ENCODE data around the gene SREBF1. TPM values are rescaled to one million over a fixed set of nuclear protein-coding genes. Genes with fewer than 3 reads are reported as not detected.

The SREBF1 gene
- total RNA-seq, 5 donors from 2014 or later (not counting 1 experiment from before 2014, with no cell fraction given) = 24.6 to 279 (median 38.9) TPM

DNA sequence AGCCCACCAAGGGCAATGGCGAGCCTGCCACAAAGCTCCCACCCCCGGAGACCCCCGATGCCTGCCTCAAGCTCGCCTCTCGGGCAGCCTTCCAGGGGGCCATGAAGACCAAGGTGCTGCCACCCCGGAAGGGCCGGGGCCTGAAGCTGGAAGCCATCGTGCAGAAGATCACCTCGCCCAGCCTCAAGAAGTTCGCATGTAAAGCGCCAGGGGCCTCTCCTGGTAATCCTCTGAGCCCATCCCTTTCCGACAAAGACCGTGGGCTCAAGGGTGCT lies 40.1 kb downstream of the SREBF1 start:
- Histone ChIP-seq H3K36me3 (ENCODE audit: control insufficient read depth in 2 of 2, extremely low read depth in 1 of 2, insufficient read depth in 1 of 2, low read length in 1 of 2) (peaks cover 3 to 27% of the 10 kb centered on the region in 2 donors), H3K4me3 (ENCODE audit: control insufficient read depth in 1 of 2, extremely low read depth in 1 of 2, low read length in 1 of 2) (no peak overlapping the region), H3K27me3 (replicated peaks in 1 of 2; ENCODE audit: control insufficient read depth in 2 of 2, extremely low read depth in 1 of 2, insufficient read depth in 2 of 2, low read length in 1 of 2) (no peaks in the 10 kb centered on the region), H3K27ac (ENCODE audit: low read length) (no peak overlapping the region), H3K9me3 (no peaks in the 10 kb centered on the region), H3K4me1 (ENCODE audit: control insufficient read depth in 1 of 2, extremely low read depth in 1 of 2, insufficient read depth in 2 of 2, low read length in 2 of 2) (peaks cover 9 to 24% of the 10 kb centered on the region in 2 experiments)
- no peaks in the 10 kb centered on the region for H3K9me3 Mint-ChIP-seq
- ChIA-PET CTCF (interaction anchor here in 1 of 2 donors (0.5 kb wide), 1 partner anchor 1511 kb away, joined by 6 read pairs; no protein-coding TSS in a partner anchor), POLR2A (no interaction called here)
- no peak for ATAC-seq (replicated peaks in 1 of 4)
- H3K4me1 Mint-ChIP-seq = peaks cover 22 to 26% (median 24%) of the 10 kb centered on the region in 3 donors
- 98% methylated on average over 11 of the region's 13 CpGs for WGBS (ENCODE audit: insufficient coverage)
- no peaks in the 10 kb centered on the region for H3K27me3 Mint-ChIP-seq
- no peak overlapping the region for H3K27ac Mint-ChIP-seq
- no peak for DNase-seq
- peaks cover 4% of the 10 kb centered on the region for H3K36me3 Mint-ChIP-seq
- H3K4me3 Mint-ChIP-seq = no peak overlapping the region

- 98% methylated on average over 25 of the region's 40 CpGs for WGBS (ENCODE audit: insufficient coverage)
- ATAC-seq (replicated peaks in 1 of 4) = no peak
- DNase-seq = no peak
- peaks cover 24 to 30% (median 26%) of the 10 kb centered on the region in 3 donors for H3K4me1 Mint-ChIP-seq
- no peaks in the 10 kb centered on the region for H3K27me3 Mint-ChIP-seq
- H3K4me3 ChIP-seq (ENCODE audit: control insufficient read depth in 1 of 2, extremely low read depth in 1 of 2, low read length in 1 of 2) = no peak overlapping the region
- H3K27ac ChIP-seq (ENCODE audit: low read length) = no peak overlapping the region
- POLR2A ChIA-PET = no interaction called here
- no peaks in the 10 kb centered on the region for H3K27me3 ChIP-seq (replicated peaks in 1 of 2; ENCODE audit: control insufficient read depth in 2 of 2, extremely low read depth in 1 of 2, insufficient read depth in 2 of 2, low read length in 1 of 2)
- no peaks in the 10 kb centered on the region for H3K9me3 ChIP-seq
- CTCF ChIA-PET = no interaction called here
- peaks cover 4% of the 10 kb centered on the region for H3K36me3 Mint-ChIP-seq
- H3K9me3 Mint-ChIP-seq = no peaks in the 10 kb centered on the region
- no peak overlapping the region for H3K27ac Mint-ChIP-seq
- peaks cover 3 to 27% of the 10 kb centered on the region in 2 donors for H3K36me3 ChIP-seq (ENCODE audit: control insufficient read depth in 2 of 2, extremely low read depth in 1 of 2, insufficient read depth in 1 of 2, low read length in 1 of 2)
- peaks cover 9 to 28% of the 10 kb centered on the region in 2 experiments for H3K4me1 ChIP-seq (ENCODE audit: control insufficient read depth in 1 of 2, extremely low read depth in 1 of 2, insufficient read depth in 2 of 2, low read length in 2 of 2)
- H3K4me3 Mint-ChIP-seq = no peak overlapping the region
These were observed 40.6 kb downstream of the SREBF1 start for GRCh38 chr17:17795946-17796786.

DNA sequence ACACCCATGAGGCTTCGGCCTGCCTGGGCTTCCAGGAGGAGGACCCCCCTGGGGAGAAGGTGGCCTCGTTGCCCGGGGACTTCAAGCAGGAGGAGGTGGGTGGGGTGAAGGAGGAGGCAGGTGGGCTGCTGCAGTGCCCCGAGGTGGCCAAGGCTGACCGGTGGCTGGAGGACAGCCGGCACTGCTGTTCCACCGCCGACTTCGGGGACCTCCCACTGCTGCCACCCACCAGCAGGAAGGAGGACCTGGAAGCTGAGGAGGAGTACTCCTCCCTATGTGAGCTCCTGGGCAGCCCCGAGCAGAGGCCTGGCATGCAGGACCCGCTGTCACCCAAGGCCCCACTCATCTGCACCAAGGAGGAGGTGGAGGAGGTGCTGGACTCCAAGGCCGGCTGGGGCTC lies 41.5 kb downstream of the SREBF1 start:
- no peak for DNase-seq
- ChIA-PET CTCF (interaction anchor here in 1 of 2 donors (0.6 kb wide), 1 partner anchor 20 kb away, joined by 3 read pairs; no protein-coding TSS in a partner anchor), POLR2A (no interaction called here)
- Histone ChIP-seq H3K27me3 (replicated peaks in 1 of 2; ENCODE audit: control insufficient read depth in 2 of 2, extremely low read depth in 1 of 2, insufficient read depth in 2 of 2, low read length in 1 of 2) (no peaks in the 10 kb centered on the region), H3K27ac (ENCODE audit: low read length) (no peak overlapping the region), H3K4me1 (ENCODE audit: control insufficient read depth in 1 of 2, extremely low read depth in 1 of 2, insufficient read depth in 2 of 2, low read length in 2 of 2) (peaks cover 9 to 28% of the 10 kb centered on the region in 2 experiments), H3K36me3 (ENCODE audit: control insufficient read depth in 2 of 2, extremely low read depth in 1 of 2, insufficient read depth in 1 of 2, low read length in 1 of 2) (peaks cover 3 to 27% of the 10 kb centered on the region in 2 donors), H3K9me3 (no peaks in the 10 kb centered on the region), H3K4me3 (ENCODE audit: control insufficient read depth in 1 of 2, extremely low read depth in 1 of 2, low read length in 1 of 2) (no peak overlapping the region)
- H3K27me3 Mint-ChIP-seq = no peaks in the 10 kb centered on the region
- peaks cover 24 to 30% (median 26%) of the 10 kb centered on the region in 3 donors for H3K4me1 Mint-ChIP-seq
- WGBS (ENCODE audit: insufficient coverage) = 96% methylated on average over 6 of the region's 12 CpGs
- ATAC-seq (replicated peaks in 1 of 4) = no peak
- no peak overlapping the region for H3K4me3 Mint-ChIP-seq
- peaks cover 4% of the 10 kb centered on the region for H3K36me3 Mint-ChIP-seq
- no peaks in the 10 kb centered on the region for H3K9me3 Mint-ChIP-seq
- H3K27ac Mint-ChIP-seq = no peak overlapping the region

- no peak overlapping the region for H3K27ac Mint-ChIP-seq
- POLR2A ChIA-PET = no interaction called here
- no peak for DNase-seq
These were observed 42.4 kb downstream of the SREBF1 start for GRCh38 chr17:17794382-17794781.

DNA sequence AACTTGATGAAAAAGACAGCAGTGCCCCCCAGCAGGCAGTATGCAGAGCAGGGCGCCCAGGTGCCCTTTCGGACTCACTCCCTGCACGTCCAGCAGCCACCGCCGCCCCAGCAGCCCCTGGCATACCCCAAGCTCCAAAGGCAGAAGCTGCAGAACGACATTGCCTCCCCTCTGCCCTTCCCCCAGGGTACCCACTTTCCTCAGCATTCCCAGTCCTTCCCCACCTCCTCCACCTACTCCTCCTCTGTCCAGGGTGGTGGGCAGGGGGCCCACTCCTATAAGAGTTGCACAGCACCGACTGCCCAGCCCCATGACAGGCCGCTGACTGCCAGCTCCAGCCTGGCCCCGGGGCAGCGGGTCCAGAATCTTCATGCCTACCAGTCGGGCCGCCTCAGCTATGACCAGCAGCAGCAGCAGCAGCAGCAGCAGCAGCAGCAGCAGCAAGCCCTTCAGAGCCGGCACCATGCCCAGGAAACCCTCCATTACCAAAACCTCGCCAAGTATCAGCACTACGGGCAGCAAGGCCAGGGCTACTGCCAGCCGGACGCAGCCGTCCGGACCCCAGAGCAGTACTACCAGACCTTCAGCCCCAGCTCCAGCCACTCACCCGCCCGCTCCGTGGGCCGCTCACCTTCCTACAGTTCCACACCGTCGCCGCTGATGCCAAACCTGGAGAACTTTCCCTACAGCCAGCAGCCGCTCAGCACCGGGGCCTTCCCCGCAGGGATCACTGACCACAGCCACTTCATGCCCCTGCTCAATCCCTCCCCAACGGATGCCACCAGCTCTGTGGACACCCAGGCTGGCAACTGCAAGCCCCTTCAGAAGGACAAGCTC lies 43.2 kb downstream of the SREBF1 start:
- H3K4me3 Mint-ChIP-seq = peak overlapping the region in 2 of 3 donors; percentile 28 to 73
- peaks cover 4% of the 10 kb centered on the region for H3K36me3 Mint-ChIP-seq
- H3K27me3 Mint-ChIP-seq = no peaks in the 10 kb centered on the region
- peak overlapping the region; percentile 24 to 35 for H3K4me3 ChIP-seq (ENCODE audit: control insufficient read depth in 1 of 2, extremely low read depth in 1 of 2, low read length in 1 of 2)
- H3K4me1 Mint-ChIP-seq = peaks cover 24 to 30% (median 26%) of the 10 kb centered on the region in 3 donors
- H3K27ac ChIP-seq (ENCODE audit: low read length) = peak overlapping the region; percentile 34
- no peak for DNase-seq
- ChIA-PET POLR2A (interaction anchor here in 1 of 2 donors (0.5 kb wide), 1 partner anchor 45 kb away, joined by 4 read pairs; no protein-coding TSS in a partner anchor), CTCF (interaction anchor here in 1 of 2 donors (0.6 kb wide), 1 partner anchor 70 kb away, joined by 4 read pairs; no protein-coding TSS in a partner anchor)
- WGBS (ENCODE audit: insufficient coverage) = 95% methylated on average over 30 of the region's 30 CpGs
- peaks cover 9 to 28% of the 10 kb centered on the region in 2 experiments for H3K4me1 ChIP-seq (ENCODE audit: control insufficient read depth in 1 of 2, extremely low read depth in 1 of 2, insufficient read depth in 2 of 2, low read length in 2 of 2)
- H3K9me3 ChIP-seq = no peaks in the 10 kb centered on the region
- H3K27ac Mint-ChIP-seq = peak overlapping the region; percentile 72 to 73
- no peaks in the 10 kb centered on the region for H3K9me3 Mint-ChIP-seq
- no peak for ATAC-seq (replicated peaks in 1 of 4)
- no peaks in the 10 kb centered on the region for H3K27me3 ChIP-seq (replicated peaks in 1 of 2; ENCODE audit: control insufficient read depth in 2 of 2, extremely low read depth in 1 of 2, insufficient read depth in 2 of 2, low read length in 1 of 2)
- H3K36me3 ChIP-seq (ENCODE audit: control insufficient read depth in 2 of 2, extremely low read depth in 1 of 2, insufficient read depth in 1 of 2, low read length in 1 of 2) = peaks cover 8 to 25% of the 10 kb centered on the region in 2 donors

More at GRCh38 chr17:17794382-17794781, 42.4 kb downstream of the SREBF1 start:
- Histone ChIP-seq H3K36me3 (ENCODE audit: control insufficient read depth in 2 of 2, extremely low read depth in 1 of 2, insufficient read depth in 1 of 2, low read length in 1 of 2) (peaks cover 3 to 27% of the 10 kb centered on the region in 2 donors), H3K4me3 (ENCODE audit: control insufficient read depth in 1 of 2, extremely low read depth in 1 of 2, low read length in 1 of 2) (no peak overlapping the region), H3K9me3 (no peaks in the 10 kb centered on the region), H3K27ac (ENCODE audit: low read length) (no peak overlapping the region), H3K27me3 (replicated peaks in 1 of 2; ENCODE audit: control insufficient read depth in 2 of 2, extremely low read depth in 1 of 2, insufficient read depth in 2 of 2, low read length in 1 of 2) (no peaks in the 10 kb centered on the region), H3K4me1 (ENCODE audit: control insufficient read depth in 1 of 2, extremely low read depth in 1 of 2, insufficient read depth in 2 of 2, low read length in 2 of 2) (peaks cover 9 to 28% of the 10 kb centered on the region in 2 experiments)
- Mint-ChIP-seq H3K27me3 (no peaks in the 10 kb centered on the region), H3K9me3 (no peaks in the 10 kb centered on the region), H3K4me1 (peaks cover 24 to 30% (median 26%) of the 10 kb centered on the region in 3 donors), H3K36me3 (peaks cover 4% of the 10 kb centered on the region), H3K4me3 (peak overlapping the region in 2 of 3 donors; percentile 24 to 73)
- no peak for ATAC-seq (replicated peaks in 1 of 4)
- 97% methylated on average over 31 of the region's 31 CpGs for WGBS (ENCODE audit: insufficient coverage)
- CTCF ChIA-PET = no interaction called here

All from T-cell (primary cell).